NCI-H526 (cell line): ENCODE results near the gene POLH.
"Not testable (repeated sequence)": the region's sequence is repeated elsewhere in the genome, so short reads cannot be mapped to it uniquely, and the experiment has no call there.

Experiments
- DNase-seq, 2 experiments: peaks; one replicate each; lab custom pipeline; 2025; lab: John Stamatoyannopoulos, UW

The POLH gene

GRCh38 chr6:43575772-43576551 lies at the start of gene POLH, which contains the start of gene XPO5:
POLH (plus strand) TSS chr6:43576185; CDS start chr6:43582320, 6,135 bp downstream.
XPO5 (minus strand) TSS chr6:43576038; CDS start chr6:43575864, 174 bp downstream.
- peak; percentile 80 to 96 for DNase-seq

- DNase-seq, result no peak
Measured at GRCh38 chr6:43532201-43532600, 43.8 kb upstream of the POLH start.

GRCh38 chr6:43538986-43539385 lies 37.0 kb upstream of the POLH start:
- DNase-seq, result not testable (repeated sequence)

GRCh38 chr6:43539409-43539808 lies 36.6 kb upstream of the POLH start:
- not testable (repeated sequence) for DNase-seq

GRCh38 chr6:43540507-43540906 lies 35.5 kb upstream of the POLH start:
- DNase-seq, result no peak

- DNase-seq, result no peak
Measured at GRCh38 chr6:43541774-43542471, 34.1 kb upstream of the POLH start.

GRCh38 chr6:43544461-43544860 lies 31.5 kb upstream of the POLH start:
- DNase-seq, result no peak

GRCh38 chr6:43547222-43547621 lies 28.8 kb upstream of the POLH start:
- DNase-seq, result no peak

- DNase-seq, result not testable (repeated sequence)
Measured at GRCh38 chr6:43557620-43558019, 18.4 kb upstream of the POLH start.

- DNase-seq, result no peak
Measured at GRCh38 chr6:43559328-43559727, 16.7 kb upstream of the POLH start.

GRCh38 chr6:43570876-43571441 lies 5.0 kb upstream of the POLH start:
- DNase-seq, result no peak

GRCh38 chr6:43572015-43572414 lies 4.0 kb upstream of the POLH start:
- DNase-seq, result no peak

GRCh38 chr6:43575105-43575771 lies 747 bp upstream of the POLH start:
- DNase-seq, result peak; percentile 61 to 75

- DNase-seq, result no peak
Measured at GRCh38 chr6:43578748-43579147, 2.8 kb downstream of the POLH start.

GRCh38 chr6:43579171-43579570 lies 3.2 kb downstream of the POLH start:
- peak in 1 of 2 experiments; percentile 4 for DNase-seq

- no peak for DNase-seq
Measured at GRCh38 chr6:43582911-43583310, 6.9 kb downstream of the POLH start.

- DNase-seq, result no peak
Measured at GRCh38 chr6:43584892-43585570, 9.0 kb downstream of the POLH start.

GRCh38 chr6:43588194-43588593 lies 12.2 kb downstream of the POLH start:
- DNase-seq, result no peak

GRCh38 chr6:43589564-43589963 lies 13.6 kb downstream of the POLH start:
- not testable (repeated sequence) for DNase-seq

GRCh38 chr6:43593938-43594337 lies 18.0 kb downstream of the POLH start:
- no peak for DNase-seq

GRCh38 chr6:43600595-43600994 lies 24.6 kb downstream of the POLH start:
- no peak for DNase-seq

GRCh38 chr6:43604174-43604573 lies 28.2 kb downstream of the POLH start:
- DNase-seq, result no peak
